Stimulated activated naive CD4-positive, alpha-beta T cell (primary cell): ENCODE measurements around the gene MGST1.

Experiments used
- DNase-seq, 6 experiments: peaks; one replicate each; lab custom pipeline; 2025; lab: John Stamatoyannopoulos, UW

Gene MGST1, protein sequence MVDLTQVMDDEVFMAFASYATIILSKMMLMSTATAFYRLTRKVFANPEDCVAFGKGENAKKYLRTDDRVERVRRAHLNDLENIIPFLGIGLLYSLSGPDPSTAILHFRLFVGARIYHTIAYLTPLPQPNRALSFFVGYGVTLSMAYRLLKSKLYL

DNA sequence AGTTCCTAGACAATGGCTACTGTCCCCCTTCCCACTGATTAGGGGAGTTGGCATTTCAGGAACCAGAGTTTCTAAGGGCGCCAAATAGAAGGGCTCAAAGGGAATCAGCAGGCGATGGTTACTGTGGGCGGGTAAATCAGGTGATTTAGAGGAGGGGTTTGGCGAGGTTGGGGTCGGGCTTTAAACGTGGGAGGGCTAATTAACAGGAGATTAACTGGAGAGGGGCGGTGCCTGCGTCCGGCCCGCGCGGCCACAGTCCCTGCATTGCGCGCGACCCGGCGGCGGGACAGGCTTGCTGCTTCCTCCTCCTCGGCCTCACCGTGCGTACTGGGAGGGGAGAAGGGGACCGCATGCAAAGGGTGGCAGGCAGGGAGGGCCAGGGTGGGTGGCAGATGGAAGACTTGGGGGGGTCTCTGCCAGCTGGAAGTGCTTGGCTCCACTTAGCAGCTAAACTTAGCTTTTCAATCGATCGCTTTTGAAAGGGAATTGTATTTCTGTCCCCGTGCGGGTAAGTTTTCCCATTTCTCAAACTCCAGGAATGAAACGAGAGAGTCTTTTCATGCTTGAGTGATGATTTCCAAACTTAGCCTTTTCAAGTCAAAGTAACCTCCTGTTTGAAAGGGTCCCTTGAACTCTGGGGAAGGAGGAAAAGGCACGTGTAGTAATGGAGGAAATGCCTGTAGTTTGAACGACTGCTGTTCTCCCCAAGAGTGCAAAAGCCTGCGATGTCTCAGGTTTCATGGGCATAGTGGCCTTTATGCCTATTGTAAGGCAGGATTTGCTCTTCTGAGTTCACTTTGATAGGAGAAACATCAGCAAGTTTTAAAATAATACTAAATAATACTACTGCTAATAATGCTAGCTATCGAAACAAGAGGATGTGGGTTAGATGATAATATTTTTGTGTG, at the start of gene MGST1:
Gene MGST1 (plus strand): TSS at position 255 of the 908 bp plus-strand sequence. CDS start 6,608 bp downstream, outside the sequence.
- DNase-seq: no peak

DNA sequence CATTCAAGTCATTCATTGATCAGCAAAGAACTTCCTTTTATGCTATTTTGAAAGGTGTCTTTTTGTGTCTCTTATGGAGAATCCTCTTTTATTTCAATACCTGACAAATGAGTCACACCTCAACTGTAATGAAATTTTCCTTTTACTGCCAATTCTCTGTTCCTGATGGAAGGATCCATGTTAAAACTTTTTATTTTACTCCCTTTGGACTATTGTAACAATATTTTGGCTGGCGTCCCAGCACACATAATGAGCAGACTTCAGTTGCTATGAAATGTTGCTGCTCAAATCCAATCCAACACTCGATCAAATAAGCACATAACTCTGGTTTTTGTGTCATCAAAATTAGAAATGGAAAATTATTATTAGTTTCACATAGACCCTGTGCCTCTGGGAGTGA, 48.0 kb upstream of the MGST1 start:
- no peak for DNase-seq

DNA sequence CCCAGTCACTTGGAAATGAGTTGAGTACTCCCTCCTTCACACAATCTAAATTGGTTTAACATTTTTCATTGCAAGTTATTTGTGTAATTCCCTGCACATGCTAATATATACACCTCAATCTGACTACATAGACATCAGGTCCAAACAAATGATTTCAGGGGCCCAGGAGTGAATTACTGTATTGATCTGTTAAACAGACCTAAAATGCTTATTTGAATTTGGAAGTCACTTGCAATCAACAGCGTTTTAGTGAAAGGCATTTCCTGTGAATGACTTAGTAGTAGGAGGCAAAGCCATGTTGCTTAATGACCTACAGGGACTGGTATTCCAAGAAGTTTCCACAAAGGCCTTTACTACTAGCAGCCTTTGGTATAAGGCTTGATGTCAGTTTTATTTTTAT, 47.3 kb upstream of the MGST1 start:
- no peak for DNase-seq

DNA sequence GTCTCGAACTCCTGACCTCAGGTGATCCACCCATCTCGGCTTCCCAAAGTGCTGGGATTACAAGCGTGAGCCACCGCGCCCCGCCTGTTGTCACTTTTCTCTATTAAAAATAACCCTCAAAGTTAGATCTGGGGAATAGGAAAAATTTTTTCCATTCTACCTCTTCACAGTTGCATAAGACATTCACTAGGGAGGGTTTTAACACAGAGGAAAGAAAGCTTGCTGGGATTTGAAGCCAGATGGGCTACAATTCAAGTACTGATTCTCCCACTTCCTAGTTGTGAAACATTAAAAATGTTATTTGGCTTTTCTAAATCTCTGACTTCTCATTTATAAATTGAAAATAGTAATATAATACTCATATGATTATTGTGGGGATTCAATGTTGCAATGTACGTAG, 46.7 kb upstream of the MGST1 start:
- DNase-seq: no peak

DNA sequence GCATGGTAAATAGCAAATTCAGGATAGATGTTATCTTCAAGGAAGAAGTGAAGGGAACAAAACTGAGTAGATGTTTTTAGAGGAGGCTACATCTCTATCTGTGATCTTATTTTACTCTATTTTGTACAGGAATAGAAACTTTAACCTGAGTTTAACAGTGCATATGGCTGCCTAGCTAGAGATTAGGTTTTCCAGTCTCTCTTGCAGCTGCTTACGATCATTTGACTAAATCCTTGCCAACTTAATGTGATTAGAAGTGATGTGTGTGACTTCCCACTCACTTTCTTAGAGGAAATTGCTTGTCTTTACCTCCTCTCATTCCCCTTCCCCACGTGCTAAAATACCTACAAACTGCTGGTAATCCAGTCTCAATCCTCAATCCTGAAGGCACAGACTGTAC, 43.5 kb upstream of the MGST1 start:
- DNase-seq: no peak

DNA sequence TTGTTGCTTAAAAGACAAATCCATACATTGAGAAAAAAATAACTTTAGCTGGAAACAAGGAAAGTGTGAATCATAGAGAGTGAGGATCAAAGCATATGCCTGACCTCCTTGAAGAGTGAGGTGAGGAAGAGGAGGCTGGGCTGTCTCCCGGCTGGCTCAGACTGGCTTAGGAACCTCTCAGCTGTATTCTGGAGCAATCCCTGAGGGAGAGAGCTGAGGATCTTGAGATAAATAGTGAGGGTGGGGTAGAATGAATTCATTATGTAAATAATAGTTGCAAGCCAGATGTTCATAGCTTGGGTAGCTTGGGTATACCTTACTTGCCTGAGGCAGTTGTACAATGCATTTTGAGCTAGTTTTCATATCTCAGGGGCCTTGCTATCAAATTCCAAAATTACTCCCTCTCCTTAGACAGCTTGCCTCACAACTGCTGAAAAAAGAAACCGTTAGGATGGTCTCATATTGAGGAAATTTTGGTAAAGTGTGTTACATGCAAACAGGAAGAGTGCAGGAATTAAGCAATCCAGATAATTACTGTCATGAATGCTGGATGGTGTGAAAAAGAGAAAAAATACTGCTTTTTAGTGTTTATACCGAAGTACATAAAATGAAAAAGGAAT, 39.5 kb upstream of the MGST1 start:
- no peak for DNase-seq

DNA sequence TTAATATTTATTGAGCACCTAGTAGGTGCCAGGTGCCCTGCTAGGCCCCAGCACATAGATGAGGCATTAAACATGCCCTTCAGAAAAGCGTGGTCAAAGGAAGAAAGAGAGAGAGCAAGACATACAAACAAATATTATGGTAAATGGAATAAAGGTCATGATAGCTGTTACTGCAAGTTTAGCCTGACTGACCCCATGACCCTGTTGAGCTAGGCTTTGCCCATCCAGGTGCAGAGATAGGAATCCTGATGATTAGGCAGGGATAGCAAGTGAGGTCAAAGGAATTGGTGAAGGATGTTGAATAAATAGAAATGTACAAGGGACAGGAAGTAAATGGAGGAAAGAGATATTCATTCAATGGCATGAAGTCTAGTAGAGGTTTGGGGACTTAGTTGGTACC, 36.5 kb upstream of the MGST1 start:
- DNase-seq: no peak

DNA sequence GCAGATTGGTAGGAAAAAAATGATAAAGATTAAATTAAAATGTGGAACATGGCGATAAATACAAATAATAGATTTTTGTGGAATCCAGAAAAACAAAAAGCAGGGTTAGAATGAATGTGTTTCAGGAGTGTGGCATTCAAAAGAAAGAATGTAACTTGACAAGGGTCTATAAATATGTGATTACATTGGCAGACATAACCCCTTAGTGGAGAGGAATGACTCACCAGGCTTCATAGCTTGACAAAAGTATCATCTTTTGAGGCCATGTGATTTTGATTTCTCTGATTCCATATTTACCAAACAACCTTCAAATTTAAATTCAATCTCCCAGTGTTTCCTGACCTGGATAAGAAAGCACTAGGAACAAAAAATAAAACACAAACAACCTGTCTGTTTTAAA, 24.4 kb upstream of the MGST1 start:
- DNase-seq: no peak

DNA sequence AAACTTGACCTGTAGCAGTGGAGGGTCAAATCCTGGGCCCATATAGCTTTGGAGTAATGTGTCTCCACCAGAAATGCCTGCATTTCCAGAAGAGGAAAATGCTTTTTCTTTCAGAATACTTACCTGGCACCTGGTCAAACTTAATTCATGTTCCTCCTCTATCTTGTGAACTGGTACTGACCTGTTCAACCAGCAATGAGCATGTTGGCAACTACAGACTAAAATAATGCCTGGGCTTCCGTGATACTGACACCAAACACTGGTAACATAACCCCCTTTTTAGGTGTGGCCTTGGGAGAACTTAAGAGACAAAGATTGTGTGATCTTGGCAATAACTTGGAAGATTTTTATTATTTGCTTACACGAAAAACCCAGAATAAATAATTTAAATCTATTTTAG, 23.8 kb upstream of the MGST1 start:
- no peak for DNase-seq

DNA sequence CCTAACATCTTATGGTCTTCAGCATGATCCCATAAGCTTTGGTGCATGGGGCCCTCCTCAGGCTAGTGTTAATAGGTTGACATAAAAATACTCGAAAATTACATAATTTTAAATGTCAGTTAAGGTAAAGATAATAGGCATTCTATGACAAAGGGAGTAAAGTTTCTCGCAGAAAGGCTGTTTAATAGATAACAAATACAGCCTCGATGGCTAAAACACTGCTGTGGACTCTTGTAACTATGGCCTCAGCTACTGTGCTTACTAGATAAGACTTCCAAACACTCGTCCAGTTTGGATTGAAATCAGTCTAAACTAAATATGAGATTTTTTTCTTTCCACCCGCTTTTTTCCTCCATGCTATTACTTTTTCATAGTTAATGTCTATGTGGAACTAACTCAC, 23.2 kb upstream of the MGST1 start:
- no peak for DNase-seq

DNA sequence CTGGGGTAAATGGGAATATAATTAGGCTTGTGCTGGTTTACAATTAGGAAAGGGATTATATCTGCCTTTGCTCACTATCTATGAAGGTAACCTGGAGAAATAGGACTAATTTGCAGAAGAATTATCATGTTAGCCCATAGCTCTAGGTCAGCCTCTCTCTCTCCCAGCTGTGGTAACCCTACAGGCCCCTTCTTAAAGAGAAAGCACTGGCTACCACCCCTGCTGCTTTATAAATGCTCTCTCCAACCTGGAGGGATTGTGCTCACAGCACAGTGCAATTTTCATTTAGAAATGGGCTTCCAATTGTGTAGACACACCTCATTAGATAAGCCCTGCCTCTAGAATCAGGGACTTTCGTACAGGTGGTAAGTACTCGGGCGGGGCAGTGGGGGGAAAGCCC, 22.7 kb upstream of the MGST1 start:
- no peak for DNase-seq

DNA sequence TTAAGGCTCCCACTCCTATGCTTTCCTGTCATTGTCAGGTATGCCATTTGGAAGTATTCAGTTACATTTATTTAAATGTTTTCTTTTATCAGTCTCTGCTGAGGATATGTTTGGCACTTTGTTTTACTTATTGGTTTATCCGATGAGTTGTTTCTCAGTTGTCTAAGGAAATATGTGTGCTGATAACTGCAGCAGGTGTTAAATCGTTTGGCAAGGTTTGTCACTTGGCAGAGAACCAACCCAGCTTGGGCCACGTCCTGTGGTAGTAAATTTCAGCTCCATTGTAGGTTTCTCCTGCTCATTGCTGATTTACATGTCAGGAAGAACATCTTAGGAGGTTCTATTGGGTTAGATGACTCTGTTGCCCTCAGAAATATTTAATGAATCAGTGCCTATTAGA, 22.0 kb upstream of the MGST1 start:
- no peak for DNase-seq

DNA sequence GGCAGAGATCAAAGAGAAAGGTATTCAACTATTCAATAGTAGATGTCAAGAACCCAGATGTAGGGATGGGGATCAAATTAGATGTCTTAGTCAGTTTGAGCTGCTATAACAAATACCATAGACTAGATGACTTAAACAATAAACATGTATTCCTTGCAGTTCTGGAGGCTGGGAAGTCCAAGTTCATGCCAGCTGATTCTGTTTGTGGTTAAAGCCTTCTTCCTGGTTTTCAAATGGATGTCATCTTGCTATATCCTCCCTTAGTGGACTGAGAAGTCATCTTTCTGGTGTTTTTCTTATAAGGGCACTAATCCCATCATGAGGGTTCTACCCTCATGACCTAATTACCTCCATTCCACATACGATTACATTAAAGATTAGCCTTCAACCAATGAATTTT, 19.5 kb upstream of the MGST1 start:
- DNase-seq: no peak

DNA sequence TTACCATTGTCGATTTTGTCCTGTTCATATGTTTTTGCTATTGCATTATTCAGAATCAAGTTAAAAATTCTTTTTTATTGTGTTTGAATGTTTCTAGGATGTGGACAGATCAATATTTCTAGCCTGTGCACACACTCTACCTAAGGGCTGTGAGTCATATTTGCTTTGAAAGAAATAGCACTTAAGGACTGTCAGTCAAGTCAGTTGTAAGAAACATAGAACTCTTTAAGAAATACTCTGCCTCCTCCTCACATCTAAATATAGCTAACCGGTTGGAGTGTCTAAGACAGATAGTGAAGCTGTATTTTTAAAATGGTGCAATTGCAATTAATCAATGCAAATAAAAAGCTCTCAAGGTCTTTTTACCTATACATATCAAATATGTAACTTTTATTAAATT, 17.9 kb upstream of the MGST1 start:
- DNase-seq: no peak

DNA sequence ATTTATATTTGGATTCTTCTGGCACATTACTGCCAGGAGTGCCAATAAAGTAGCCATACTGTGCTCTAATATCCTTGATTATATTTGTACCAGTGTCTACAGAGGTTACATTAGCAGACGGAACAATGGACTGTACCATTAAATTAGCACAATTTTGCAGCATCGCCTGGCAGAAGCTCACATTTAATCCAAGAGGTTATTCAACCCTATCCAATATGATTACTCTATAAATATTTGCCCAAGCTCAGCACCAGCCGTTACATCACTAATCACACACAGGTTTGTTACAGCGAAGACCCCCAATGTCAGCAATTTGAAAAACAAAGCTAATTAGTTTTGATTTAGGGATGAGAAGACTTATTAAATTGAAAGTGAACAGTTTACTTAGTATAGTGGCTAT, 16.9 kb upstream of the MGST1 start:
- no peak for DNase-seq

DNA sequence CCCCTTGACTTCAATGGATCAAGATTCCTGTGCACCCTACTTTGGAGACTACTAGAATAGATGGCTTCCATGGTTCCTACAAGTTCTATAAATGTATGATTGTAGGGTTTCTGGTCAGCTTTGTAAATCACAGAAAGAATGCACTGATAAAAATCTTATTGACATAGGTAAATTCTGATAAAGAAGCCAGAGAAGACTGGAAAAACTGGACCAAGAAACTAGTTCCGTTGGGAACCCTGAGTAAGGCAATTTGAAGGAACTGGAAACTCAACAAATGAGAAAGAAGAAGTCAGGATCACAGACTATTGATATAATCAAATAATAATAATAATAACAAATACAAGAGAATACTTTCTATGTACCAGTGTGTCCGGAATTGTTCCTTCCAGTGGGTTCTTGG, 15.4 kb upstream of the MGST1 start:
- DNase-seq: no peak

DNA sequence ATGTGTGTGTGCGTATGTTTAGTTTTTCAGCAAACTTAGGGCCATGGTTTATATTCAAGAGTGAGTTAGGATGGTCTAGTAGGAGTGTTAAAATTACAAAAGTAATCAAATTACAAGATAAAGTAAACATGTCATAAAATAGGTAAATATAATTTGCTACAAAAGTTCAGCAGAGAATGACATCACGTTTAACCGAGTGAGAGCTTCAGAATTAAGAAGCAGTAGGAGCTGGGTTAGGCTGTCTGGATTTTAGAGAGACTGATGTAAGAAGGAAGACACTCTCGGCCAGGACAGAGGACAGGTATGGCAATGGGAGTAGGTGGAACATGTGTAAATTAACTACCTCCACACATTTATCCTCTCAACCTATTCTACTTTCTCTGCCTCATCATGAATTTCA, 11.6 kb upstream of the MGST1 start:
- DNase-seq: no peak

DNA sequence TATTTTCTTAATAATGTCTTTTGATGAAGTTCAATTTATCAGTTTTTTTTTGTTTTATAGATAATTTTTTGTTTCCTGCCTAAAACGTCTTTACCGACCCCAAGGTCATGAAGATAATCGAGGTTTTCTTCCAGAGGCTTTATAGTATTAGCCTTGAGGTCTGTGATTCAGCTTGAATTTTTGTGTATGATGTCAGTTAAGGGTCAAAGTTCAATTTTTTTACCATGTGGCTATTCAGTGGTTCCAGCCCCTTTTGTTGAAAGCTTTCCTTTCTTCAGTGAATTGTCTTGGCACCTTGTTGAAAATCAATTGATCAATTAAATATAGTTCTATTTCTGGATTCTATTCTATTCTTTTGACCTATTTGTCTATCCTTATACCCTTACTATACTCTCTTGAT, 3.2 kb upstream of the MGST1 start:
- DNase-seq: no peak

DNA sequence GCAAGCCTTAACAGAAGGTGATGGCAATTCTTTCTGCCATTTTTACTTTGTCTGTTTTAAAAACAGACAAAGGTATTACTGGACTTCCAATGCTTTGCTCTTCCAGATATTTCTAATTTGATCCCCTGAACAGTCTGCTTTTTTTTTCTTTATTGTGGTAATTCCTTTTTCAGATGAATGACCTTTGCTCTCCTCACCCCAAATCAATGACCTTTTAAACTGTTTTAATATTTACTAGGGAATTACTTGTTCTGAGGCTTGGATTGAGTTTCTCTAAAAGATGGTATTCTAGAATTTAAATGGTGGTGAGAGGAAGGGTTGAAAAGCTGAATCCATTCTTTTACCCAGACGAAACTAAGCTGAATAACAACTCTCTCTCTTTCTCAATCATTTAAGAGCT, 2.3 kb upstream of the MGST1 start:
- DNase-seq: no peak

DNA sequence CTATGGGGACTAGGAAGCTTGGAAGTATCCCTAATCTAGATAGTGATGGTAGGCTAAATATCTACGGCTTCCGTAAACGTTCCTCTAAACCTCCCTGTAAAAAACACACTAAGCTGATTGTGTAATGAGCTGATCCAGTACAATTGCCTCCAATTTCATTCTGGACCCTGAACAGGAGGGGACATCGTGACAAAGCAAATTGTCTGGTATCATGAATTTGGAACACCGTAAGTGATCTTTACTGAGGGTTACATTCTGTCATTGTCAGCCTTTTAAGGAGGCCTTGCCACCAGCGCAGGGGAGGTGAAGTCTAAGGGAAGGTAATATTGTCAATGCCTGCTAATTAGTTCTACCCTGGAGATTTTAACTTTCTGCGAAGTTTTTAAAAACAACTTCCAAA, 487 bp upstream of the MGST1 start:
- DNase-seq: no peak

DNA sequence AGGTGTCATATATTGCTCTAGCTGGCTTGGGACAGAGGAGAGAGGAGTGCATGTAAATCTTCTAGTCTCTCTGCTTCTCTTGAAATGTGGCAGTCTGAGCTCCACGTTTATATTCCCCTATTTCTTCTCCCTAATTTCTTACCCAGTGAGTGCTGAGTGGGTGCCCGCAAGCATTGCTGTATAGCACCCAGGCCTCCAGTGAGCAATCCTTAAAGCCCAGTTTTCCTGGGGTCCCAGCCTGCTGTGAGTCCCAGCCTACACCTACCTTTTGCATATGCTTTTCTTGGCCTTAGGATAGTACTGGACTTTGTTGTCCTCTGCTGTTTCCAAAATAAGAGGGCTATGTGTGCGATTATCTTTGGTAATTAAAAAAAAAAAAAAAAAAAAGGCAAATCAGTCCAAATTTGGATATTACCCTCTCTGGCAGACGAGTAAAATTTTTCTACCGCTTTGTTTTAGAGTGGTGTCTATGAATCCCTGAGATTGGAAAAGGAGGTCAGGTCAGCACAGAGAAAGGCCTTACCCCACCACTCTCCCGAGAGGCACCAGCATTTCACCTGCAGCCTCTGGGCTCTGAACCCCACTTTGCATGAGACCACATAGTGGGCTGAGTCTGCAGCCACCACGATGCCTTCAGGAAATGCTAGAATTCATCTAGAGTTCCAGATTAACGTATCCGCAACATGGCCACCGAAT, 1.1 kb downstream of the MGST1 start:
- no peak for DNase-seq

DNA sequence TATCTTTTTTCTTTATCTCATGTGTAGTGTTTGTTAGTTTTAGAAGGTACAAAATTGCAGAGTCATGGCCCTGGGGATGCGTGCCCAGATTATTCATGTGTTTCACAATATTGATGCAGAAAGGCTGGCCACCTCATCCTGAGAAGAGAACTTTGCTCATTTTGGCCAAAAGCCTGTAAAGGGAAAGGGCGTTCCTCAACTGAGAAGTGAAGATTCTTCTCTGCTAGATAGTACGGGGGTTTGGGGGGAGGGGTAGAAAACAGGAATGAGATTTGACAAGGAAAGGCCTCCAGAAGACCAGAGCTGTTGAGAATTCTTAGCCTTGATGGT, 1.7 kb downstream of the MGST1 start:
- no peak for DNase-seq

DNA sequence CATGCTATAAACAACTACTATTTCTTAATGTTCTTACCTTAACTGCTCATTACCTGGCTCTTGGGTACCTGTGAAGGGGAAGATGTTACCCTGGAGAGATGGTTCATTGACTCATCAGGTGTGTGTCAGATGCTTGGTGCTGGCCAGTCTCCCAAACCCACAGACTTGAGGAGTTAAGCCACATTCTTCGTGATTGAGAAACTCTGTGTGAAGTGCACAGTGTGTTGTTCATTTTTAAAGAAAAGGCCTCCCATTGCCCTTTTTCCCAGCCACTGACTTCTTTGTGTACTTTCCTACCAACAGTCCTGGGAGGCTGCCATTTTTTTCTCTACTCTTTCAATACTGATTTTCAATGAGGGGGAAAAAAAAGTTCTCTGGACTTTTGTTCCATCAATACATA, 3.2 kb downstream of the MGST1 start:
- no peak for DNase-seq
